ENCODE measurements around the gene MYL10.

- TF ChIP-seq MED8 (CRISPR knock-in tag; IDR thresholded peaks at IDR 0.05; ENCODE audit: insufficient replicate concordance) (no peak), ATF3 (CRISPR knock-in tag; IDR thresholded peaks at IDR 0.05) (no peak), FOSL1 (CRISPR knock-in tag; IDR thresholded peaks at IDR 0.05; ENCODE audit: borderline replicate concordance) (no peak), CHCHD3 (CRISPR knock-in tag; IDR thresholded peaks at IDR 0.05) (no peak), POLR2AphosphoS5 (IDR thresholded peaks at IDR 0.05; ENCODE audit: low read depth, low read length) (no peak), EZH2 (conservative IDR thresholded peaks at IDR 0.05; ENCODE audit: low read depth, low read length) (no peak), SRSF1 (optimal IDR thresholded peaks at IDR 0.05; ENCODE audit: low read depth, low read length) (no peak), MXI1 (IDR thresholded peaks at IDR 0.05; ENCODE audit: borderline replicate concordance, low read depth, low read length) (no peak), HNRNPH1 (optimal IDR thresholded peaks at IDR 0.05; ENCODE audit: low read depth, low read length) (no peak), ZNF773 (CRISPR knock-in tag; IDR thresholded peaks at IDR 0.05; ENCODE audit: borderline replicate concordance) (no peak)
These were observed 8.7 kb downstream of the MYL10 start for GRCh38 chr7:101620395-101620794.

Data from HepG2 (cell line).